Calu3 (cell line): Measurements from ENCODE around the gene WWOX. TPM values are rescaled to one million over a fixed set of nuclear protein-coding genes. Genes with fewer than 3 reads are reported as not detected.

Experiments used
- BruUV-seq: library from RNA; stranded (reverse); fragments of 400-500 nt; replicated peaks from 2 replicates; lab custom pipeline; 2021; lab: Mats Ljungman, UMichigan
- CTCF ChIA-PET: fragments of 300-600 bp; sonication (Branson Sonifier 250); formaldehyde crosslinking; loops from one replicate; lab custom pipeline; 2022; ENCODE audit warnings: antibody characterized with exemption; lab: Charles Lee
- DNase-seq: peaks from one replicate; pipeline ENCODE4 v3.0.0; 2022
- H3K27ac Mint-ChIP-seq: one replicate; pipeline ENCODE4 v1.8.0; 2022; ENCODE audit warnings: mixed read lengths; ENCODE audit not compliant: unreplicated experiment
- H3K27me3 Mint-ChIP-seq: one replicate; pipeline ENCODE4 v1.8.0; 2022; ENCODE audit warnings: mixed read lengths; ENCODE audit not compliant: unreplicated experiment
- H3K36me3 Mint-ChIP-seq: one replicate; pipeline ENCODE4 v1.8.0; 2022; ENCODE audit warnings: mild to moderate bottlenecking, moderate library complexity, mixed read lengths; ENCODE audit not compliant: insufficient read depth, unreplicated experiment
- H3K4me1 Mint-ChIP-seq: one replicate; pipeline ENCODE4 v1.8.0; 2022; ENCODE audit warnings: mild to moderate bottlenecking, low read depth, mixed read lengths; ENCODE audit not compliant: unreplicated experiment
- H3K4me3 Mint-ChIP-seq: one replicate; pipeline ENCODE4 v1.8.0; 2022; ENCODE audit warnings: mild to moderate bottlenecking, low read depth, moderate library complexity, mixed read lengths; ENCODE audit not compliant: unreplicated experiment
- H3K9me3 Mint-ChIP-seq: one replicate; pipeline ENCODE4 v1.8.0; 2022; ENCODE audit warnings: low read depth, mixed read lengths; ENCODE audit not compliant: unreplicated experiment
- intact Hi-C: fragments of 100-400 bp; cut with micrococcal nuclease; formaldehyde crosslinking; loops from one replicate; pipeline ENCODE4 v1.10.0; 2022; ENCODE audit not compliant: unreplicated experiment
- total RNA-seq: library from RNA; stranded (reverse); gene quantifications from 2 replicates; pipeline ENCODE4 v1.2.3, GENCODE V29; 2022
- TF ChIP-seq, protein P1 (sequence below): fragments of 200-600 bp; IDR thresholded peaks from one replicate; pipeline ENCODE4 v1.8.0; 2022; ENCODE audit warnings: antibody characterized with exemption; ENCODE audit not compliant: unreplicated experiment

The WWOX gene
- total RNA-seq, 1 experiment from 2014 or later: 33.5 TPM

DNA sequence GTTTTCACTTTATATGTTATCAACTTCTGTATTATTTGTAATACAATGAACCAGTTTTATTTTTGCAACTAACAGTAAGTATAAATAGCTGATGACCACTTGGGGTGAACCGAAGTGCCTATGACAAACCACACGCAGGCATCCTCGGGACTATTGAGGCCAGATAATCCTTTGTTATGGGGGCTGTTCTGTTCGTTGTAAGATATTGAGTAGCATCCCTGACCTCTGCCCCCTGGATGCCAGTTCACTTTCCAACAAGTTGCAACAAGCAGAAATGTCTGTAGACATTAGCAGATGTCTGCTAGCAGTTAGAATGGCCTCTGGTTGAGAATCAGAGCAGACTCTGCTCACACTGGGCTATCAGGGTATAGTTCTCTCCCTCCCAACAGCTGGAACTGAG, 277.0 kb downstream of the WWOX start:
- BruUV-seq: no TSS peak
- CTCF ChIA-PET: no interaction called here
- Mint-ChIP-seq H3K9me3 (peaks cover 11% of the 10 kb centered on the region), H3K36me3 (no peaks in the 10 kb centered on the region), H3K27ac (no peak overlapping the region), H3K4me3 (no peak overlapping the region), H3K27me3 (no peaks in the 10 kb centered on the region), H3K4me1 (no peaks in the 10 kb centered on the region)
- DNase-seq: no peak
- TF ChIP-seq, protein P1, sequence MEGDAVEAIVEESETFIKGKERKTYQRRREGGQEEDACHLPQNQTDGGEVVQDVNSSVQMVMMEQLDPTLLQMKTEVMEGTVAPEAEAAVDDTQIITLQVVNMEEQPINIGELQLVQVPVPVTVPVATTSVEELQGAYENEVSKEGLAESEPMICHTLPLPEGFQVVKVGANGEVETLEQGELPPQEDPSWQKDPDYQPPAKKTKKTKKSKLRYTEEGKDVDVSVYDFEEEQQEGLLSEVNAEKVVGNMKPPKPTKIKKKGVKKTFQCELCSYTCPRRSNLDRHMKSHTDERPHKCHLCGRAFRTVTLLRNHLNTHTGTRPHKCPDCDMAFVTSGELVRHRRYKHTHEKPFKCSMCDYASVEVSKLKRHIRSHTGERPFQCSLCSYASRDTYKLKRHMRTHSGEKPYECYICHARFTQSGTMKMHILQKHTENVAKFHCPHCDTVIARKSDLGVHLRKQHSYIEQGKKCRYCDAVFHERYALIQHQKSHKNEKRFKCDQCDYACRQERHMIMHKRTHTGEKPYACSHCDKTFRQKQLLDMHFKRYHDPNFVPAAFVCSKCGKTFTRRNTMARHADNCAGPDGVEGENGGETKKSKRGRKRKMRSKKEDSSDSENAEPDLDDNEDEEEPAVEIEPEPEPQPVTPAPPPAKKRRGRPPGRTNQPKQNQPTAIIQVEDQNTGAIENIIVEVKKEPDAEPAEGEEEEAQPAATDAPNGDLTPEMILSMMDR: no peak
- intact Hi-C loops: loop anchor here (10.0 kb wide), 1 partner anchor 132 kb away; no protein-coding TSS in a partner anchor

DNA sequence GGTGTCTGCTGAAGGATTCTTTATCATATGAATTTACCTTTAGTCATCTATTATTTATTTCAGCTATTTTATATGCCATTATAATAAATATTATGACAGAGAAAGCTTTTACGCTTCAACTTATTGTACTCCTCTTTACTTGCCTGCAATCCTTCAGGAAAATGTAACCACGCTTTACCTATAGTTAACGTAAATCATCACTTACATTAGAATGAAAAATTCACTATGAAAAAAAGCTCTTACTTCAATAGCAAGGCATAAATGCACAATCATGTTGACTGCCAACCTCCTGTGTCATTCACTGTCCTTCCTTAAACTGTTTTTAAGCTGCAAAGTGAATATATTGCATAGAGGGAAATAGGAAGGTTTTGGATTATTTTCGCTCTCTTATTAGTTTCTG, 277.9 kb downstream of the WWOX start:
- H3K27me3 Mint-ChIP-seq: no peaks in the 10 kb centered on the region
- H3K27ac Mint-ChIP-seq: no peak overlapping the region
- no TSS peak for BruUV-seq
- no peak overlapping the region for H3K4me3 Mint-ChIP-seq
- H3K9me3 Mint-ChIP-seq: peaks cover 13% of the 10 kb centered on the region
- no peak for DNase-seq
- CTCF ChIA-PET: interaction anchor here (0.5 kb wide), 1 partner anchor 522 kb away, joined by 4 read pairs; no protein-coding TSS in a partner anchor
- intact Hi-C loops: loop anchor here (10.0 kb wide), 1 partner anchor 133 kb away; no protein-coding TSS in a partner anchor
- TF ChIP-seq, protein P1: no peak
- H3K36me3 Mint-ChIP-seq: no peaks in the 10 kb centered on the region
- no peaks in the 10 kb centered on the region for H3K4me1 Mint-ChIP-seq

DNA sequence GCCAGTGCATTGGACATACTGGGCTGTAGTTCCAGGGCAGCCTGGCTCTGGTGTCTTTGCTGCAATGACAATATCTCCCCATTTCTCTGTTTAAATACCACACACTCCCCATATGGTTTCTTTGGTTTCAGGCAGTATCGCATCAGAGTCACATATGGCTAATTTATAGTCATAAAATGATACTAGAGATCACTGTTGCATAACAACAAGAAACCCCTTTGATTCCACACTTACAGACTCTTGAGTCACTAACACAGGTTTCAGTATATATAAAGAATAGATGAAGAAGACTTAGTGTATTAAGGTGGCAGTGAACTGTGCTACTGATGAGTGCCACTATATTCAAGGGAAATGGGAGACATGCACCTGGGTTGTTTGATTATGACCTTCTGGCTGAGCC, 281.6 kb downstream of the WWOX start:
- Mint-ChIP-seq H3K9me3 (peaks cover 13% of the 10 kb centered on the region), H3K27me3 (no peaks in the 10 kb centered on the region), H3K27ac (no peak overlapping the region), H3K4me1 (no peaks in the 10 kb centered on the region), H3K36me3 (no peaks in the 10 kb centered on the region), H3K4me3 (no peak overlapping the region)
- intact Hi-C loops: no loop called here
- TF ChIP-seq, protein P1: no peak
- CTCF ChIA-PET: no interaction called here
- no TSS peak for BruUV-seq
- no peak for DNase-seq

DNA sequence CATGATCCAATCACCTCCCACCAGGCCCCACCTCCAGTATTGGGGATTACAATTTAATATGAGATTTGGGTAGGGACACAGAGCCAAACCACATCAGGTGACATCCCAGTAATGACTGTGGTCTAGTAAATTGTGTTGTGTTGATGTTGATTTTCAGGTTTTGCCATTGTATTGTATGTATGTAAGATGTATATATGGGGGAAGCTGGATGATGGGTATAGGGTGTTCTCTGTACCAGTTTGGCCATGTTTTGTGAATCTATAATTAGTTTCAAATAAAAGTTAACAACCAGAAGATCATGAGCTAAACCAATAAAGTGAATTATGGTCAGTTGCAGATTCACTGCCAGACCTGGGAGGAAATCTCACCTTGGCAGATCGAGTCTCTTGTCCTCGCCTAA, 283.7 kb downstream of the WWOX start:
- peaks cover 13% of the 10 kb centered on the region for H3K9me3 Mint-ChIP-seq

More for the DNA sequence above, 283.7 kb downstream of the WWOX start:
- DNase-seq: no peak
- intact Hi-C loops: no loop called here
- CTCF ChIA-PET: no interaction called here
- Mint-ChIP-seq H3K27ac (no peak overlapping the region), H3K27me3 (no peaks in the 10 kb centered on the region), H3K4me3 (no peak overlapping the region), H3K36me3 (no peaks in the 10 kb centered on the region), H3K4me1 (no peaks in the 10 kb centered on the region)
- TF ChIP-seq, protein P1: no peak
- no TSS peak for BruUV-seq
